Mucosa of gallbladder (tissue), 1 donor: ENCODE results near the gene LRFN2. TPM values are rescaled to one million over a fixed set of nuclear protein-coding genes. Genes with fewer than 3 reads are reported as not detected.

Experiments
- DNase-seq: peaks from one replicate; pipeline ENCODE4 v3.0.0-alpha.2; 2020; ENCODE audit warnings: low spot score
- total RNA-seq: library from RNA; stranded (reverse); gene quantifications from one replicate; pipeline ENCODE4 v1.2.1, GENCODE V29; 2021
- donor health status: DM: no; HTN: no; CAD: no.

LRFN2 gene
- total RNA-seq, 1 donor from 2014 or later = not detected

GRCh38 chr6:40378725-40379074 lies 208.5 kb downstream of the LRFN2 start:
- no peak for DNase-seq

DNA sequence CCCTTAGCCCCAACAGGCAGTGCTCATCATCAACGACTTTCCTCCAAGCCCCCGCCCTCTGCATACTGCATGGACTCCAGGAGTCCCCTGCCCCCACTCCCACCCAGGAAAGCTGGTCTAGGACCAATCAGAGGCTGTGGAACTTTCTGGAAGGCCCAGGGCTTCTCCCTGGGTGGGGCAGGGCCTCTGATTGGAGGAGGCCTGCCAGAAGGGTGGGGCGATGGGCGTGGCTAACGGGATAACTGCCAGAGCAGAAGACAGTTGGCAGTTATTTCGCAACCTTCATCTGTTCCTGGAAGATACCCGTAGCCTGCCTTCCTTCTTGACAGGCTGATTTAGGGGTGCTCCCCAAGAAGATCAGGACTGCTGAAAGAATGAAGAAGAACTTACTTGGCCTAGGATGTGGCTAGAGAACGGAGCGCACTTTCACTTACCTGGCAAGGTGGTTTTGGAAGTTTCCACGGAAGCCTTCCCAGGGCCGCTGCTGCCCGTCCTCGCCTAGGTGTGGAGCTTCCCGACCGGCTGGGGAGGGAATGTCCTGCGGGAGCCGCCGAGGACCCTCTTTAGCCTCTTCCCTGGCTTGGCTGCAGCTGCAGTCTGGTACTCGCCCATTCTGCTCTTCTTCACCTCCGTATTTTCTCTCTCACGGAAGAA lies 209.0 kb downstream of the LRFN2 start:
- DNase-seq = no peak

DNA sequence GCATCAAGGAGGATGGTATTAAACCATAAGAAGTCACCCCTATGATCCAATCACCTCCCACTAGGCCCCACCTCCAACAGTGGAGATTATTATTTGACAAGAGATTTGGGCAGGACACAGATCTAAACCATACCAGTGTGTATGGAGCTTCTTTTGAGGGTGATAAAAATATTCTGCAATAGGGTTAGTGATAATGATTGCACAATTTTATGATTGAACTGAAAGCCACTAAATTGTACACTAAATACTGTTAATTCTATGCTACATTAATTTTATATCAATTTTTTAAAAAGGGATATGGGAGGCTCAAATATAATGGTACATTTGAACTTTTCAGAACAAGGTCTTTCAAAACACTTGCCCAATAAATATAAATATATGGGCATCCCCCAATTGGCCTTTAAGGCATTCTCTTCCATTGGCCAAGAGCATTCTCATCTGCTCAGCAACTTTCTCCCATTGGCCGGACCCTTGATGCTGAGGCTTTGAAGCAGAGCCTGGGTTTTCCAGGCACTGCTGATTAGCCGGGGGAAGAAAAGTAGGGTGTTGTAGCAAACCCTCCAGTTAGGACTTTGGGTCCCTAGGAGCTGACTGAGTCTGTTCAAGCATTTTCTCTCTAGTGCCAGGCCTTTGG lies 209.9 kb downstream of the LRFN2 start:
- DNase-seq = no peak

- DNase-seq = no peak
These were observed 211.0 kb downstream of the LRFN2 start for GRCh38 chr6:40376113-40376650.

DNA sequence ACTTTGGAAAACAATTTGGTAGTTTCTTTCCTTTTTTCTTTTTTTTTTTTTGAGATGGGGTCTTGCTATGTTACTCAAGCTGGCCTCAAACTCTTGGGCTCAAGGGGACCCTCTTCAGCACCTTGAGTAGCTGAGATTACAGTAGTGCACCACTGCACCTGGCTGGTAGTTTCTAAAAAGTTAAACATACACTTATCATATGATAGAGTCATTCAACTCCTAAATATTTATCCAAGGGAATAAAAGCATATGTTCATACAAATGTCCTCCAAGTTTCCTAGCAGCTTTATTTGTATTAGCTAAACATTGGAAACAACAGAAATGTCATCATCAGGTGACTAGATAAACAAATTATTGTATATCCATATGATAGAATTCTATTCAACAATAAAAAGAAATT lies 213.9 kb downstream of the LRFN2 start:
- DNase-seq = no peak

DNA sequence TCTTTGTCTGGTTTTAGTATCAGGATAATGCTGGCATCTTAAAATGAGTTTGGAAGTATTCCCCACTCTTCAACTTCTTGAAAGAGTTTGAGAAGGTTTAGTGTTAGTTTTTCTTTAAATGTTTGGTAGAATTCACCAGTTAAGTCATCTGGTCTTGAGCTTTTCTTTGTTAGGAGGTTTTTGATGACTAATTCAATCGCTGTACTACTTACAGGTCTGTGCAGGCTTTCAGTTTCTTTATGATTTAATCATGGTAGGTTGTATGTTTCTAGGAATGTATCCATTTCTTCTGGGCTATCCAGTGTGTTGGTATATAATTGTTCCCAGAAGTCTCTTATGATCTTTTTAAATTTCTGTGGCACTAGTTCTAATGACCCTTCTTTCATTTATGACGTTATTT lies 215.5 kb downstream of the LRFN2 start:
- no peak for DNase-seq

DNA sequence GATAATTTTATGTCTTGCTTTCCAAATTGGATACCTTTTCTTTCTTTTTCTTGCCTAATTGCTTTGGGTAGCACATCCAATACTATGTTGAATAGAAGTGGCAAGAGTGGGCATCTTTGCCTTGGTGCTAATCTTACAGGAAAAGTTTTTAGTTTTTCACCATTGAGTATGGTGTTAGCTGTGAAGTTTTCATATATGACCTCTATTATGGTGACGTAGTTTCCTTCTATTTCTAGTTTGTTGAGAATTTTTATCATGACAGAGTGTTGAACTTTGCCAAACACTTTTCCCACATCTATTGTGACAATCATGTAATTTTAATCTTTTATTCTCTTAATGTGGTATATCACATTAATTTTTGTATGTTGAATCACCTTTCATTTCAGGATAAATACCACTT lies 216.1 kb downstream of the LRFN2 start:
- no peak for DNase-seq

- DNase-seq = no peak
These were observed 217.3 kb downstream of the LRFN2 start for GRCh38 chr6:40369891-40370290.

DNA sequence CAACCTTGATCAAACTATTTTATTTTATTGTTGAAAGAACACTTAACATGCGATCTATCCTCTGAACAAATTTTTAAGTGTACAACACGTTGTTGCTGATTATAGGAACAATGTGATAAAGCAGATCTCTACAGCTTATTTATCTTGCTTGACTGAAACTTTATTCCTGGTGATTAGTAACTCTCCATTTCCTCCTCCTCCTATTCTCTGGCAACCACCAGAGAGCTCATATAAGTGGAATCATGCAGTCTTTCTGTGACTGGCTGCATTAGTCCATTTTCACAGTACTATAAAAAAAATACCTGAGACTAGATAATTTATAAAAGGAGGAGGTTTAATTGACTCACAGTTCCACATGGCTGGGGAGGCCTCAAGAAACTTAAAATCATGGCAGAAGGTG lies 218.1 kb downstream of the LRFN2 start:
- no peak for DNase-seq

GRCh38 chr6:40362859-40363258 lies 224.3 kb downstream of the LRFN2 start:
- no peak for DNase-seq

DNA sequence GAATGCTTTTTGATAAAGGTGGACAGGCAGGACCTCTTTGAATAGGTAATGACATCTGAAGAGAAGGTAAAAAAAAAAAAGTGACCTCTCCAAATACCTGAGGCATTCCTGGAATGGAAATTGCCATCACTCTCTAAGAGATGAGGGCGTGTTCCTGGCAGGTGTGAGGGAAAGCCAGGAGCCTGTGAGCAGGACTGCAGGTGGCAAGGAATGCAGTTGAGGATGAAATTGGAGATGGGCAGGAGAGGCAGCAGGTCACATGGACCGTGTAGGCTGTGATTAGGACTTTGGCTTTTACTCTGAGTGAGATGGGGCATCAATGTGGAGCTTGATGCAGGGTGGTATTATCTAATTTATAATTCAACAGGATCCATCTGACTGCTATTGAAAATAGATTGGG lies 227.4 kb downstream of the LRFN2 start:
- no peak for DNase-seq

DNA sequence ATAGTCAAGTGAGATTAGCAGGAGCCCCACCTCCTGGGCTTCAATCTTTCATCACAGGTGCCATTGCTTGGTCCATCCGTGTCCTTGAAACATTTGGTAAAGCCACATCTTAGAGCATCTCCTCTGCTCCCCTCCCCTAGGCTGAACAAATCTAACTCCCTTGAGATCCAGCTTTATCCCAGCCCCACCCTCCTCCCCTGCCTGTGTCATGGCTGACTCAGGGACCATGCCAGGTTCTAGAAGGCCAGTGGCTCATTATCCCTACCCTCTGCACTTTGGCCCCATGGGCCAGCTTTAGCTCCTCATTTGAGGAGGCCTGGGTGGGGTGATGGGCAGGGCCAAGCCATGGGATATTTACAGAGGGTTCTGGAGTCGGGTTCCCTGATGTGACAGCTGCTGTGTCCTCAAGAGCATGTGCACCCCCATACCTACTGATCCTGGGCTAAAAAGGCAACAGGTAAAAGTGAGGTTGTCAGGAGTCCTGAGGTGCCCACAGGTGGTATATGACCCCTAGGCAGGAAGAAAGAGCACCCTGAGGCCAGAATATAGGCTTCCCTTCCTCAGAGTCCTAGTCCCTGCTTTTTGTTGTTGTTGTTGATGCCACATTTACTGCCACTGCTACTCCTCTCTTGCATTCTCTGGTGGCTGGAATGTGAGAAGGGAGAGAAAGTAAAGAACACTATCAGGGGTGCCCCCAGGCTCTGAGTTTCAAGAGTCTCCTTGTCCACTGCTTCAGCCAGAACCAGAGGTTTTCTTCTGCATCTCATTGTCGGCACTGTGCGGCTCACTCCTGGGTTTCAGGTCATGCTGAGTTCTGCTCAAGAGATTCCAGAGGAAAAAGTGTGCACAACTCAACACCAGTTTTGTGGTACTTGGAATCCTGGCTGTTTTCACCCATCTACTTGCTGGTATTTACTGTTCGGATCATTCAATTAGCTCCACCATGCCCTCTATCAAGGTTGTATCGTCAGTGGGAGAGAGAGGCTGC lies 228.4 kb downstream of the LRFN2 start:
- no peak for DNase-seq

- no peak for DNase-seq
These were observed 230.8 kb downstream of the LRFN2 start for GRCh38 chr6:40356242-40356910.

DNA sequence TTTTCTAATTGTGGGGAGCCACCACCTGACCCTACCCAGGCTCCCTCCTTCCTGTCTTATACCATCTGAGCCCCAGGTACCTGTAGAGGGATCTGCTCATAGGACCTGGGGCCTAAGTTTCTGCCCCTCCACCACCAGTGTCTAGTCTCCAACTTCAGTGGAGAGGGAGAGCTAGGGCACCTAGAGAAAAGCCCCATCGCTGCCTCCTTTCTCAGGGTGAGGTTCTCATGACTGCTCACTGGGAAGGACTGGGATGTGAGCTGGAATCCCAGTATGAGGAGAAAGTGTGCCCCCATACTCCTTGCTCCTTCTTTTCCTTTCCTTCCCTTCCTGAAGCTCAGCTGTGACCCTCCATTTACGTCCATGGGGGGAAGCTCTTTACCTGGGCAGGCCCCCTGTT lies 231.6 kb downstream of the LRFN2 start:
- no peak for DNase-seq

DNA sequence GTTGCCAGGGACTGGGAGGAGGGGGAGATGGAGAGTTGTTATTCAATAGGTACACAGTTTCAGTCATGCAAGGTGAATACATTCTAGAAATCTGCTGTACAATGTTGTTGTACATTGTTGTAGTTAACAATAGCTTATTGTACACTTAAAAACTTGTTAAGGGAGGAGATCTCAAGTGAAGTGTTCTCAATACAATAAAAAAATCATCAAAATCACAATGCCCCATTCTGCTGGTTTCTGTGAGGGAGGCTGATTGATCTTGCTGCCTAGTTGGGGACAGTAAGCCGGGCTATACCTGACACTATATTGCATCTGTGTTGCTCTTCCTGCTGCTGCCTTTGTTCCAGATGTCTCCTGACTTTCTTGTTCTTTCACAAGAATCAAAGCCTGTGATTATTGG lies 232.1 kb downstream of the LRFN2 start:
- no peak for DNase-seq

- no peak for DNase-seq
These were observed 233.2 kb downstream of the LRFN2 start for GRCh38 chr6:40353967-40354452.

GRCh38 chr6:40353197-40353966 lies 233.8 kb downstream of the LRFN2 start:
- no peak for DNase-seq

GRCh38 chr6:40352527-40353170 lies 234.5 kb downstream of the LRFN2 start:
- no peak for DNase-seq

DNA sequence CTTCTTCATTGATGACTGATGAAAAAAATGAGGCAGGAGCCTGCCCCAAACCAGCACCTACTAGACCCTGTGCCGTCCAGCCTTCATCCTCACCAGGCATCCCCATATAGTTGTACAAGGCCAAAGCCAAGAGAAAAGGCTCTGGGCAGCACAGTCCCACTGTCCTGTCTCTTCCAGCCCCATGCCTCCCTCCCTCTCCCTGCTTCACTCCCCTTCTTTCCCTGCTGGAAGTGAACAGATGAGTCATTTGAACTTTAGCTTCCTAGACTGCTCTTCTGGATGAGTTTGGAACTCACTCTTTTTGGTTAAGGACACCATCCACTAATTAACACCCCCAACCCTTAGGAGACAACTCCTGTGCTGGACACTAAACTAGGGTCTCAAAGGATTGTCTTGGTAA lies 235.2 kb downstream of the LRFN2 start:
- no peak for DNase-seq

DNA sequence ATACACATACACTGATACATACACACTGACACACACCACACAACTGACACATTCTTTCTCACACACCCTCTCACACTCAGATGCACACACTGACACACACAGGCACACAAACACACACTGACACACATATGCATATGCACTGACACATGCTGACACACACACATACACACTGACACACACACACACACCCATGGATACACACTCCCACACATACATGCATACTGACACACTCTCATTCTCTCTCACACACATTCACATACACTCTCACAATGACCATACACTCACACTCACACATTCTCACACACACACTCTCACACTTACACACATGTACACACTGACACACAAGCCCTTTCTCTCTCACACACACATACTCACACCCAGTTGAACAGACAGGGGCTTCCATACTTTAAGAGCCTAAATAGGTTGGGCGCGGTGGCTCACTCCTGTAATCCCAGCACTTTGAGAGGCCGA lies 236.4 kb downstream of the LRFN2 start:
- DNase-seq = no peak
